ENCODE data around the gene ZMYM2. TPM values are rescaled to one million over a fixed set of nuclear protein-coding genes. Genes with fewer than 3 reads are reported as not detected.
"Not testable (repeated sequence)": the region's sequence is repeated elsewhere in the genome, so short reads cannot be mapped to it uniquely, and the experiment has no call there.

The ZMYM2 gene
- polyA plus RNA-seq, 3 donors, result 6.7 to 32.6 (median 8.5) TPM

DNA sequence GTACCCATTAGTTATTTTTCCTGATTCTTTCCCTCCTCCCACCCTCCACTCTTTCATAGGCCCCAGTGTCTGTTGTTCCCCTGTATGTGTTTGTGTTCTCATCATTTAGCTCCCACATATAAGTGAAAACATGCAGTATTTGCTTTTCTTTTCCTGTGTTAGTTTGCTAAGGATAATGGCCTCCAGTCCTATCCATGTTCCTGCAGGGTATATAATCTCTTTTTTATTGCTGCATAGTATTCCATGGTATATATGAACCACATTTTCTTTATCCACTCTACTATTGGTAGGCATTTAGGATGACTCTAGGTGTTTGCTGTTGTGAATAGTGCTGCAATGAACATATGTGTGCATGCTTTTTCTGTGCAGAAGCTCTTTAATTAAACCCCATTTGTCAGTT lies 79.4 kb downstream of the ZMYM2 start:
- Histone ChIP-seq H3K36me3 (replicated peaks in 1 of 2; ENCODE audit: control insufficient read depth in 1 of 2, insufficient read depth in 2 of 2, low read length in 2 of 2) (peaks cover 70 to 91% of the 10 kb centered on the region in 2 donors), H4K20me1 (ENCODE audit: insufficient read depth, low read length) (peaks cover 47% of the 10 kb centered on the region), H3K9me3 (replicated peaks in 1 of 2; ENCODE audit: control insufficient read depth in 1 of 2, insufficient read depth in 1 of 2, low read length in 2 of 2) (no peaks in the 10 kb centered on the region), H3K4me1 (ENCODE audit: control insufficient read depth in 1 of 2, insufficient read depth in 2 of 2, low read length in 2 of 2) (no peaks in the 10 kb centered on the region), H3K4me3 (replicated peaks in 1 of 3; ENCODE audit: low read depth in 2 of 3, low read length in 3 of 3) (no peak overlapping the region), H3K9ac (ENCODE audit: insufficient read depth, low read length, poor library complexity, severe bottlenecking) (no peak overlapping the region), H3K27ac (ENCODE audit: low read depth in 1 of 2, low read length in 2 of 2) (no peak overlapping the region), H3K27me3 (ENCODE audit: control insufficient read depth in 2 of 2, insufficient read depth in 2 of 2, low read length in 2 of 2) (no peaks in the 10 kb centered on the region), H2AFZ (ENCODE audit: insufficient read depth, low read depth, low read length, poor library complexity, severe bottlenecking) (no peak overlapping the region), H3K4me2 (replicated peaks; ENCODE audit: extremely low read depth, low read length, poor library complexity, severe bottlenecking) (no peak overlapping the region), H3K79me2 (ENCODE audit: insufficient read depth, low read length) (peaks cover 22% of the 10 kb centered on the region)
- intact Hi-C loops (cut with micrococcal nuclease), result no loop called here
- H3K36me3 Mint-ChIP-seq, result peaks cover 93 to 94% of the 10 kb centered on the region in 2 donors
- H3K27me3 Mint-ChIP-seq (ENCODE audit: low read depth in 3 of 3), result no peaks in the 10 kb centered on the region
- H3K4me1 Mint-ChIP-seq, result peaks cover 13% of the 10 kb centered on the region
- H3K9me3 Mint-ChIP-seq, result peaks cover 0 to 2% (median 0%) of the 10 kb centered on the region in 7 donors
- DNase-seq, result no peak
- TF ChIP-seq, protein P1, sequence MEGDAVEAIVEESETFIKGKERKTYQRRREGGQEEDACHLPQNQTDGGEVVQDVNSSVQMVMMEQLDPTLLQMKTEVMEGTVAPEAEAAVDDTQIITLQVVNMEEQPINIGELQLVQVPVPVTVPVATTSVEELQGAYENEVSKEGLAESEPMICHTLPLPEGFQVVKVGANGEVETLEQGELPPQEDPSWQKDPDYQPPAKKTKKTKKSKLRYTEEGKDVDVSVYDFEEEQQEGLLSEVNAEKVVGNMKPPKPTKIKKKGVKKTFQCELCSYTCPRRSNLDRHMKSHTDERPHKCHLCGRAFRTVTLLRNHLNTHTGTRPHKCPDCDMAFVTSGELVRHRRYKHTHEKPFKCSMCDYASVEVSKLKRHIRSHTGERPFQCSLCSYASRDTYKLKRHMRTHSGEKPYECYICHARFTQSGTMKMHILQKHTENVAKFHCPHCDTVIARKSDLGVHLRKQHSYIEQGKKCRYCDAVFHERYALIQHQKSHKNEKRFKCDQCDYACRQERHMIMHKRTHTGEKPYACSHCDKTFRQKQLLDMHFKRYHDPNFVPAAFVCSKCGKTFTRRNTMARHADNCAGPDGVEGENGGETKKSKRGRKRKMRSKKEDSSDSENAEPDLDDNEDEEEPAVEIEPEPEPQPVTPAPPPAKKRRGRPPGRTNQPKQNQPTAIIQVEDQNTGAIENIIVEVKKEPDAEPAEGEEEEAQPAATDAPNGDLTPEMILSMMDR (IDR thresholded peaks at IDR 0.05), result no peak
- no peak overlapping the region for H3K4me3 Mint-ChIP-seq
- peak overlapping the region in 1 of 7 donors; percentile 27 for H3K27ac Mint-ChIP-seq

DNA sequence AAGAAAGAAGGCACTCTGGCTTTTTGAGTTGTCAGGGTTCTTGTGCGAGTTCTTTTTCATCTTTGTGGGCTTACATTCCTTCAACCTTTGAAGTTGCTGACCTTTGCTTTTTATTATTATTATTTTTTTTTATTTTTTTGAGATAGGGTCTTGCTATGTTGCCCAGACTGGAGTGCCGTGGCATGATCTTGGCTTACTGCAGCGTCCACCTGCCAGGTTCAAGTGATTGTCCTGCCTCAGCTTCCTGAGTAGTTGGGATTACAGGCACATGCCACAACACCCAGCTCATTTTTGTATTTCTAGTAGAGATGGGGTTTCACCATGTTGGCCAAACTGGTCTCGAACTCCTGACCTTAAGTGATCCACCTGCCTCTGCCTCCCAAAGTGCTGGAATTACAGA lies 84.1 kb downstream of the ZMYM2 start:
- H3K36me3 Mint-ChIP-seq, result peaks cover 72 to 77% of the 10 kb centered on the region in 2 donors

More for the DNA sequence above, 84.1 kb downstream of the ZMYM2 start:
- Histone ChIP-seq H4K20me1 (ENCODE audit: insufficient read depth, low read length) (peaks cover 69% of the 10 kb centered on the region), H3K79me2 (ENCODE audit: insufficient read depth, low read length) (peaks cover 22% of the 10 kb centered on the region), H3K36me3 (replicated peaks in 1 of 2; ENCODE audit: control insufficient read depth in 1 of 2, insufficient read depth in 2 of 2, low read length in 2 of 2) (peaks cover 53 to 76% of the 10 kb centered on the region in 2 donors), H3K27ac (ENCODE audit: low read depth in 1 of 2, low read length in 2 of 2) (peak overlapping the region in 1 of 2 donors; percentile 36)
- H3K9ac ChIP-seq (ENCODE audit: insufficient read depth, low read length, poor library complexity, severe bottlenecking); H3K27me3 ChIP-seq (ENCODE audit: control insufficient read depth in 2 of 2, insufficient read depth in 2 of 2, low read length in 2 of 2); DNase-seq; H3K27ac Mint-ChIP-seq; H3K4me3 Mint-ChIP-seq; intact Hi-C loops (cut with micrococcal nuclease); H3K9me3 Mint-ChIP-seq; H3K27me3 Mint-ChIP-seq (ENCODE audit: low read depth in 3 of 3); H3K4me3 ChIP-seq (replicated peaks in 1 of 3; ENCODE audit: low read depth in 2 of 3, low read length in 3 of 3); H3K4me2 ChIP-seq (replicated peaks; ENCODE audit: extremely low read depth, low read length, poor library complexity, severe bottlenecking); H3K9me3 ChIP-seq (replicated peaks in 1 of 2; ENCODE audit: control insufficient read depth in 1 of 2, insufficient read depth in 1 of 2, low read length in 2 of 2); H2AFZ ChIP-seq (ENCODE audit: insufficient read depth, low read depth, low read length, poor library complexity, severe bottlenecking); H3K4me1 ChIP-seq (ENCODE audit: control insufficient read depth in 1 of 2, insufficient read depth in 2 of 2, low read length in 2 of 2): not testable (repeated sequence)
- peaks cover 13% of the 10 kb centered on the region for H3K4me1 Mint-ChIP-seq
- WGBS (ENCODE audit: insufficient coverage), result no CpG with 5 or more reads among the region's 4 CpGs
